Fibroblast of skin of scalp (primary cell): ENCODE measurements around the gene CDC42BPB.

Experiments
- DNase-seq: peaks from one replicate; pipeline ENCODE4 v3.0.0-alpha.2; 2013

Gene CDC42BPB

GRCh38 chr14:102986810-102987579 lies 70.4 kb downstream of the CDC42BPB start:
- no peak for DNase-seq

DNA sequence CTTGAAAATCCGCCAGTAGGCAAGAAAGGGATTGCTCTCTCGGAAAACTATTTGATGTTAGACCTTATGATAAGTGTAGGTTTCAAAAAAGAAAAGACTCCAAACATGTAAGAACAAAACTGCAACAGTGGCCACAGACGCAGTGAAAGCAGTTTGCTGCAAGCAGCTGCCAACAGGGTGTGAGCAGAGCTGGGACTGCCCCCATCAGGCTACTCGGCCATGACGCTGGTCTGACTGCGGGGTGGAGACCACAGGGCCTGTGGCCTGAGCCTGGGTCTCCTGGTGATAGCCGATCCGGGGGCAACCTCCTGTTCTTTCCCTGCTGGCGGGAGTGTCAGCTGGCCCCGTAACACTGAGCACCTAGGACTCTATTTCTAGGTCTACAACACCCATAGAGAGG lies 71.7 kb downstream of the CDC42BPB start:
- no peak for DNase-seq

DNA sequence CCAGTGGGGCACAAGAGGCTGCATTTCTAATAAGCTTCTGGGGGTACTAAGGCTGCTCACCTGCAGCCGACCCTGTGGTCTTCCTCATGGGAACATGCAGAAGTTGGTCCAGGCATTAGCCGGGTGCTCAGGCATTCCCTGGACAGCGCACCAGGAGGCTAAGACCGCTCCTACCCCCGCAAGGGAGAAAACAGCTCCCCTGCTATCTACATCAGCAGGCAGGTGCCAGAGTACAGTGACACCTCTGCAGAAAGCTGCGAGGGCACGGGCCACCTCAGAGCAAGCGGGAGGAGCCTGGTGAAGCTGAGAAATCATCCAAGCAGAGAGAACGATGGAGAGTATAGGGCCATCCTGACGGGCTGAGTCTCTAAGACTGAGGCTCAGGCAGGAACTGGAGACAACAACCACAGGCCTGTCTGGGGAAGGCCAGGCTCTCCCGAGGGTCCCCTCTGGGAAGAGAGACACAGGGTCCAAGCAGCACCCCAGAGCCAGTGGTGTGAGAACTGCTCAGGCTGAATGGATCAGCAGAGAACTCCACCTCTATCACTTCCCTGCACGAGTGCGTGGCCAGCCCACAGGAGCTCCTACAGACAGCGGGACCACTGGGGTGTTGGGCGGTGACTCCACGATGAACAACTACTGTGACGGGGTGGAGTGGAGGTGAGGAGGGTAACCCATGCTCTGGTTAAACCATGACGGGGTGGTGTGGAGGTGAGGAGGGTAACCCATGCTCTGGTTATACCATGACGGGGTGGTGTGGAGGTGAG lies 72.8 kb downstream of the CDC42BPB start:
- no peak for DNase-seq

DNA sequence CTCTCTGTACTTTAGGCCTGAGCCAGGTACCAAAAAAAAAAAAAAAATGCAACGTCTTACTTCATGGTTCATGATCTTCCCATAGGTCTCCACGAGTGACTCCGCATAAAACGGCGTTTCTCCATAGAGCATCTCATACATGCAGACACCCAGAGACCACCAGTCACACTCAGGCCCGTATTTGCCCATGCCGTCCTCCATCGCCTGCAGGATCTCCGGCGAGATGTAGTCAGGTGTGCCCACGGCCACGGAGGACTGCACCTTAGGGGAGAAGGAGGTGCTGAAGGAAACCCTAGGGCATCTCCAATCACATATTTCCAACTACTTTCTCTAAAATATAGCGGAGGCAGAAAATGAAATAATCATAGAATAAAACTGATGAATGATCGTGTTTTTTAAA lies 73.9 kb downstream of the CDC42BPB start:
- DNase-seq, result no peak

DNA sequence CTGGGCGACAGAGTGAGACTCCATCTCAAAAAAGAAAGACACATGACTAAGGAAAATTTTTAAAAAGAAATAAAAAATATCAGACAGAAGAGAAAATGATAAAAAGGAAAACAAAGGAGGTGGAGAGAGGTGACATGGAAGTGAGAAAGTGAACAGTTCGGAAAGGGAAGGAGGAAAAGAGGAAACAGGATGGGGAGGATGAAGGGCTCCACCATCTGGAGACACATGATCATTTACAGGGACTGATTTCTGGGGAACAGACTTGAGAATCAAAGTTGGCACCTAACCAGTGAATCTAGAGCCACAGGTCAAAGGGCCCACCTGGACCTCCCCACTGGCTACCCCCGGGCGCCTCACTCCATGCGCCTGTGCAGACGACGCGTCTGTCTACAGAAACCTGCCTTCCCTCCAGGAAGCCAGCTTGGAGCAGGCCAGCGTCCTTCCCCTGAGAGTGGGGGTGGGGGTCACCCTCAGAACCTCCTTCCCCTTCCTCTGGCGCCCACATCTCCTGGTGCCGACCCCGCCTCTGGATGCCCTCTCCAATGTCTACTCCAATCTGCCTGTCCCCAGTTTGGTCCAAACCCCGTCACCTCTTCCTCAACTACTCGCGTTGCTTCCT lies 74.4 kb downstream of the CDC42BPB start:
- no peak for DNase-seq

DNA sequence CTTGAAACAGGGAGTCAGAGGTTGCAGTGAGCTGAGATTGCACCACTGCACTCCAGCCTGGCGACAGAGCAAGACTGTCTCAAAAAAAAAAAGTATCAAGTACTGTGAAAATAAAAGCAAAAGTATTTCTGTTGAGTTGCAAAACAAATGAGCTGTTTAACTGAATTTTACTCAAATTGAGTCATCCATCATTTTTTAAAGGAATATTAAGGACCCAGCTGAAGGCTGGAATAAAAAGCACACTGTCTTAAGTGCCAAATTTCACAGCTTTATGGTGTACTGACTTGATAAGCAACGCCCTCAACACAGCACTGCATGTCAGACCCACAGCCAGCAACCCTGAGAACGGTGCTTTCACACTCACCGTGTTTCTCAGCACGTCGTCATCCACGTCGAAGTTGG lies 76.9 kb downstream of the CDC42BPB start:
- DNase-seq, result peak; percentile 6

DNA sequence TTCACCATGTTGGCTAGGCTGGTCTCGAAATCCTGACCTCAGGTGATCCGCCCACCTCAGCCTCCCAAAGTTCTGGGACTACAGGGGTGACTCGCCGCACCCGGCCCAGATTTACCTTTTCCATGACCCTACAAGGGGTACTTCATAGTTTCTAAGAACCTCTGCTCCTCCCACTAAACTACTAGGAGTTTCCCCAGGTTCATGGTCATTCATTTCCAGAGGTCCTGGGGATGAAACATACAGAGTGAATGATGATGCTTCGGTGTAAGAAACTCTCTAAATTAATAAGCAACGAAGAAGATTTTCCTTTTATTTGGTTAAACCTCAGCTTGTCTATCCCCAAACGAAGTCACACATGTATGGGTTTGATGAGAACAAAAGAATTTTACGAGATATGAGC lies 77.9 kb downstream of the CDC42BPB start:
- DNase-seq, result no peak

GRCh38 chr14:102977475-102977874 lies 79.9 kb downstream of the CDC42BPB start:
- no peak for DNase-seq

DNA sequence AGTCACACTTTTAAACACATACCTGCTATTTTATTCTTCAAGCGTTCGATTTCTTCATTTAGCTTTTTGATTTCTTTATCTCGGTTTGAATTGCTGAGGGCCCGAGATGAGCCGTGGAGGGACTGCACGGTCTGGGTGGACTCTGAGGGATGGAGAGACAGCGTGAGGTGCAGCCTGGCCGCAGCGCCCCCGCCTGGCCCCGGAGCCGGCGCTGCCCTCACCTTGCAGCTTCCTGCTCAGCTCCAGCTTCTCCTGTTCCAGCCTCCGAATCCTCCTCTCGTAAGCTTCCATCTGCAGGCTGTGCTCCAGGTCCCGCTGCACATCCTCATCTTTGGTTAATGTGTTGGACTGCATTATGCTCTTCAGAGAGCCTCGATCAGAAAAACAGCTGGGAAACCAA lies 81.7 kb downstream of the CDC42BPB start:
- no peak for DNase-seq

GRCh38 chr14:102973706-102974285 lies 83.6 kb downstream of the CDC42BPB start:
- DNase-seq, result no peak

DNA sequence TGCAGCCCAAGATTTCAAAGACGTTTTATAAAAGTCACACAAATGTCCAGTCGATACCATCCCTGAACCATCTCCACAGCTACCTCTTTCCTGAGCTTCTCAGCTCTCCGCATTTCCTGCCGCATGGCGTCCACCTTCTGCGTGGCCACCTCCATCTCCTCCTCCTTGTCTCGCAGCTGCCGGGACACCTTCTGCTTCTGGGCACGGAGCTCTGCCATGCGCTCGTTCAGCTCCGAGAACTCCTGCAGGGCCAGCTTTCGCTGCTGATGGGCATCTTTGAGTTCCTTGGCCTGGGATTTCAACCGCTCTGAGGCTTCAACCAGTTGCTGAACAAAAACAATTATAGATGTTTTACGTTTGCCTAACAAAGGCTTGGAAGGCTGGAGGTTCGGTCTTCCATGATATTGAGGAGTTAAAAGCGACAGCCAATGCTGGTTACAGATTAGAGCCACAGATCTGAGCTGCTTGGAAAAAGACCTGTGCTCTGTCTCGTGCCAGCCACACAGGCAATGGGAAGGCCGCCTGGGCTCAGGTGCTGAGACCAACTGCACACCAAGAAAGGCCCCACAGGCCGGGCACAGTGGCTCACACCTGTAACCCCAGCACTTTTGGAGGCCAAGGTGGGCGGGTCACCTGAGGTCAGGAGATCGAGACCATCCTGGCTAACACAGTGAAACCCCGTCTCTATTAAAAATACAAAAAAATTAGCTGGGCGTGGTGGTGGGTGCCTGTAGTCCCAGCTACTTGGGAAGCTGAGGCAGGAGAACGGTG lies 85.3 kb downstream of the CDC42BPB start:
- DNase-seq, result no peak

GRCh38 chr14:102971314-102971713 lies 86.0 kb downstream of the CDC42BPB start:
- no peak for DNase-seq

- DNase-seq, result no peak
These were observed 86.9 kb downstream of the CDC42BPB start for GRCh38 chr14:102970496-102970895.

- no peak for DNase-seq
These were observed 87.4 kb downstream of the CDC42BPB start for GRCh38 chr14:102969901-102970300.

DNA sequence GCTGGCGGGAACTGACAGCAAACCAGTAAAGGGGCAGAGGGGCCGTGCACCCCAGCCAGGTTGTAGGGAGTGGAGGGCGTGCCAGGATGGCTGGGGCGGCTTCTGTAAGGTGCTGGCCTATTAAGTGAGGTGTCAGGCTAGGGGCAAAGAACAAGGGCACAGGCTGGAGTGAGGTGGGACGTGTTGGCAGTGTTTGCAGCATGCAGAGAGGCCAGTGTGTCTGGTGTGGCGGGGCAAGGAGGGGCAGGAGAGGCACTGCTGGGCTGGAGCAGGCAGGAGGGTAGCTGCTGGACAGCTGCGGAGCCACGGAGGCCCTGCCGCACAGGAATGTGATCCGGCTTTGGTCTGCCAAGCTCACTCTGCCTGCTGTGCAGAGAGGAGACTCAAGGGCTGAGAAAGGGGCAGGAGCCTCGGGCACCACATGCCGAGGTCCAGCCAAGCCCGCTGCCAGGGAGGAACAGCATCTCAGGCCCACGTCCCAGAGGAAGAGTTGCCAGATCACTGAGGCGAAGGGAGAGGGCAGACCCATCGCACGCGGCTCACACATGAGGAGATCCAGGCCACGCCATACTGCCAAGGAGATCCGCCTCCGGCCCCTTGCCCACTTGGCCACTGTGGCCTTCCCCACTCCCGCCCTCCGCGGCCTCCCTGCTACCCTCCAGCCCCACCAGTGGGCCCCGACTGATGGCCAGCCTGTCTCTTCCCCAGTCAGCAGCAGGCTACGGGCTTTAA lies 88.1 kb downstream of the CDC42BPB start:
- no peak for DNase-seq

- DNase-seq, result no peak
These were observed 89.0 kb downstream of the CDC42BPB start for GRCh38 chr14:102968306-102968705.

- DNase-seq, result no peak
These were observed 89.9 kb downstream of the CDC42BPB start for GRCh38 chr14:102967506-102967795.

- no peak for DNase-seq
These were observed 90.5 kb downstream of the CDC42BPB start for GRCh38 chr14:102966681-102967505.

GRCh38 chr14:102965971-102966655 lies 91.2 kb downstream of the CDC42BPB start:
- no peak for DNase-seq

DNA sequence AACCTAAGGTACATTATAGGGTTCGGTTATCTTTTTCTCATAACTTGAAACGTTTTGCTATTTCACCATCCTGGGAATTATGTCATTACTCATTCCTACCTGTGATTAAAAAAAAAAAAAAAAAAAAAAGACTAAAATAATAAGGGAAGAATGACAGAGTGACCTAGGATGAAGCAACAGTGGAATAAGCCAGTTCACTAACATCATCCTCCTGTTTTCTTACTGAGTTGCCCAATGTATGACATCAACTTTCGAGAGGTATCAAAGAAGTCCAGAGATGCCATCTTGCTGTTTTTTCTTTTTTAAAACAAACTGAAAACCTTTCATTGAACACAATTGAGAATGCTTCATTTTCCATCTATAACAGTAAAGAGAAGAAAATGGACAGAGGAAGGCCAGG lies 92.1 kb downstream of the CDC42BPB start:
- DNase-seq, result no peak
